Measurements from ENCODE around the gene AZU1. TPM values are rescaled to one million over a fixed set of nuclear protein-coding genes. Genes with fewer than 3 reads are reported as not detected.

AZU1 gene
- total RNA-seq, 2 donors from 2014 or later, result 1.1 TPM; not detected in 1

GRCh38 chr19:870963-871401, 43.3 kb downstream of the AZU1 start:
- peaks cover 7 to 14% of the 10 kb centered on the region in 2 donors for H3K4me1 ChIP-seq (ENCODE audit: control insufficient read depth in 1 of 2, low read depth in 2 of 2)
- peaks cover 33% of the 10 kb centered on the region for H3K36me3 ChIP-seq
- H3K27me3 ChIP-seq (replicated peaks; ENCODE audit: insufficient read depth), result no peaks in the 10 kb centered on the region
- H3K27ac ChIP-seq, result no peak overlapping the region
- TF ChIP-seq CTCF (IDR thresholded peaks at IDR 0.05), result no peak
- no peaks in the 10 kb centered on the region for H3K9me3 ChIP-seq
- DNase-seq (ENCODE audit: low spot score) (no peak), ATAC-seq (ENCODE audit: insufficient number of reproducible peaks, low FRiP score, low read depth) (no peak)
- H3K4me3 ChIP-seq, result no peak overlapping the region

- TF ChIP-seq CTCF (IDR thresholded peaks at IDR 0.05), result no peak
- ATAC-seq (ENCODE audit: insufficient number of reproducible peaks, low FRiP score, low read depth), result no peak
- no peak overlapping the region for H3K27ac ChIP-seq
- H3K36me3 ChIP-seq, result peaks cover 37% of the 10 kb centered on the region
- no peak for DNase-seq (ENCODE audit: low spot score)
- H3K9me3 ChIP-seq, result no peaks in the 10 kb centered on the region
- no peaks in the 10 kb centered on the region for H3K27me3 ChIP-seq (replicated peaks; ENCODE audit: insufficient read depth)
- no peak overlapping the region for H3K4me3 ChIP-seq
- H3K4me1 ChIP-seq (ENCODE audit: control insufficient read depth in 1 of 2, low read depth in 2 of 2), result peaks cover 7 to 14% of the 10 kb centered on the region in 2 donors
These were observed 44.0 kb downstream of the AZU1 start for GRCh38 chr19:871446-872265.

GRCh38 chr19:872266-872951, 44.8 kb downstream of the AZU1 start:
- no peak for ATAC-seq (ENCODE audit: insufficient number of reproducible peaks, low FRiP score, low read depth)
- H3K36me3 ChIP-seq, result peaks cover 41% of the 10 kb centered on the region
- H3K4me1 ChIP-seq (ENCODE audit: control insufficient read depth in 1 of 2, low read depth in 2 of 2), result peaks cover 7 to 14% of the 10 kb centered on the region in 2 donors
- no peak for TF ChIP-seq CTCF (IDR thresholded peaks at IDR 0.05)
- no peak for DNase-seq (ENCODE audit: low spot score)
- no peak overlapping the region for H3K27ac ChIP-seq
- H3K4me3 ChIP-seq, result no peak overlapping the region
- no peaks in the 10 kb centered on the region for H3K27me3 ChIP-seq (replicated peaks; ENCODE audit: insufficient read depth)
- H3K9me3 ChIP-seq, result no peaks in the 10 kb centered on the region

- Histone ChIP-seq H3K9me3 (no peaks in the 10 kb centered on the region), H3K36me3 (peaks cover 36% of the 10 kb centered on the region), H3K27me3 (replicated peaks; ENCODE audit: insufficient read depth) (no peaks in the 10 kb centered on the region), H3K4me3 (no peak overlapping the region), H3K4me1 (ENCODE audit: control insufficient read depth in 1 of 2, low read depth in 2 of 2) (peaks cover 7 to 14% of the 10 kb centered on the region in 2 donors), H3K27ac (no peak overlapping the region)
- no peak for TF ChIP-seq CTCF (IDR thresholded peaks at IDR 0.05)
- no peak for DNase-seq (ENCODE audit: low spot score)
- no peak for ATAC-seq (ENCODE audit: insufficient number of reproducible peaks, low FRiP score, low read depth)
These were observed 45.4 kb downstream of the AZU1 start for GRCh38 chr19:873084-873483.

- DNase-seq (ENCODE audit: low spot score) (no peak), ATAC-seq (ENCODE audit: insufficient number of reproducible peaks, low FRiP score, low read depth) (no peak)
- H3K27ac ChIP-seq, result no peak overlapping the region
- H3K27me3 ChIP-seq (replicated peaks; ENCODE audit: insufficient read depth), result no peaks in the 10 kb centered on the region
- peaks cover 6 to 12% of the 10 kb centered on the region in 2 donors for H3K4me1 ChIP-seq (ENCODE audit: control insufficient read depth in 1 of 2, low read depth in 2 of 2)
- no peak overlapping the region for H3K4me3 ChIP-seq
- H3K36me3 ChIP-seq, result peaks cover 31% of the 10 kb centered on the region
- TF ChIP-seq CTCF (IDR thresholded peaks at IDR 0.05), result no peak
- no peaks in the 10 kb centered on the region for H3K9me3 ChIP-seq
These were observed 46.0 kb downstream of the AZU1 start for GRCh38 chr19:873561-874041.
